GM23338 (cell line): ENCODE results near the gene CRYZL1. TPM values are rescaled to one million over a fixed set of nuclear protein-coding genes. Genes with fewer than 3 reads are reported as not detected.

Experiments
- ATAC-seq: fragments of 200-7000 bp; cut with Tn5 transposase; 3 replicates; pipeline ENCODE4 v1.9.1; 2020
- DNase-seq: peaks from one replicate; pipeline ENCODE4 v3.0.0-alpha.2; 2015; ENCODE audit warnings: low spot score
- H2AFZ ChIP-seq: fragments of 200-600 bp; sonication (generic); 2 replicates; pipeline ENCODE4 v1.8.0; 2016; ENCODE audit warnings: antibody characterized with exemption, mild to moderate bottlenecking, moderate library complexity
- H3F3A ChIP-seq: fragments of 200-600 bp; sonication (generic); replicated peaks from 2 replicates; pipeline ENCODE4 v1.8.0; 2017; ENCODE audit warnings: antibody characterized with exemption, mixed run types, low read depth
- H3K27ac ChIP-seq: fragments of 200-600 bp; sonication (generic); 2 replicates; pipeline ENCODE4 v1.6.1; 2016; ENCODE audit warnings: low read depth
- H3K27me3 ChIP-seq: fragments of 200-600 bp; sonication (generic); 2 replicates; pipeline ENCODE4 v1.8.0; 2016; ENCODE audit warnings: mild to moderate bottlenecking, mixed run types, moderate library complexity; ENCODE audit not compliant: insufficient read depth
- H3K36me3 ChIP-seq: fragments of 200-600 bp; sonication (generic); 2 replicates; pipeline ENCODE4 v1.8.0; 2016; ENCODE audit warnings: mild to moderate bottlenecking; ENCODE audit not compliant: insufficient read depth
- H3K4me1 ChIP-seq: fragments of 200-600 bp; sonication (generic); 2 replicates; pipeline ENCODE4 v1.8.0; 2016; ENCODE audit warnings: mild to moderate bottlenecking, moderate library complexity; ENCODE audit not compliant: insufficient read depth
- H3K4me2 ChIP-seq: fragments of 200-600 bp; sonication (generic); 2 replicates; pipeline ENCODE4 v1.7.1; 2017; ENCODE audit warnings: mixed run types
- H3K4me3 ChIP-seq: fragments of 200-600 bp; sonication (generic); 2 replicates; pipeline ENCODE4 v1.6.1; 2016; ENCODE audit warnings: mixed run types
- H3K79me2 ChIP-seq: fragments of 200-600 bp; sonication (generic); replicated peaks from 2 replicates; pipeline ENCODE4 v1.8.0; 2017; ENCODE audit warnings: mild to moderate bottlenecking; ENCODE audit not compliant: insufficient read depth
- H3K9me2 ChIP-seq: fragments of 200-600 bp; sonication (generic); 2 replicates; pipeline ENCODE4 v1.8.0; 2017; ENCODE audit not compliant: insufficient read depth
- H4K20me1 ChIP-seq: fragments of 200-600 bp; sonication (generic); replicated peaks from 2 replicates; pipeline ENCODE4 v1.8.0; 2017; ENCODE audit warnings: mild to moderate bottlenecking; ENCODE audit not compliant: insufficient read depth
- H3K27ac Mint-ChIP-seq: 2 replicates; pipeline ENCODE4 v1.8.0; 2020; ENCODE audit warnings: inconsistent platforms, mild to moderate bottlenecking, moderate library complexity, mixed read lengths
- H3K27me3 Mint-ChIP-seq: 3 replicates; pipeline ENCODE4 v1.8.0; 2022; ENCODE audit warnings: low read depth, mild to moderate bottlenecking, moderate library complexity, mixed read lengths, inconsistent platforms; ENCODE audit not compliant: insufficient read depth, poor library complexity
- H3K36me3 Mint-ChIP-seq: 3 replicates; pipeline ENCODE4 v1.8.0; 2021; ENCODE audit warnings: low read depth, mild to moderate bottlenecking, inconsistent platforms, moderate library complexity, mixed read lengths
- H3K4me1 Mint-ChIP-seq: 3 replicates; pipeline ENCODE4 v1.8.0; 2020; ENCODE audit warnings: mild to moderate bottlenecking, inconsistent platforms, mixed read lengths
- H3K4me3 Mint-ChIP-seq: 3 replicates; pipeline ENCODE4 v1.8.0; 2021; ENCODE audit warnings: moderate library complexity, mild to moderate bottlenecking, inconsistent platforms, mixed read lengths
- H3K9me3 Mint-ChIP-seq: 3 replicates; pipeline ENCODE4 v1.8.0; 2020; ENCODE audit warnings: moderate library complexity, mild to moderate bottlenecking, inconsistent platforms, mixed read lengths
- CREB1 ChIP-seq: fragments of 250-450 bp; sonication (Bioruptor Pico); IDR thresholded peaks from 2 replicates; pipeline ENCODE4 v1.5.0; 2020; ENCODE audit warnings: low read depth, mild to moderate bottlenecking, moderate library complexity
- CTCF ChIP-seq, 2 experiments: fragments of 200-600 bp in 1 of 2; sonication (generic) in 1 of 2; conservative IDR thresholded peaks; 2 replicates each; pipeline versions ENCODE4 v1.5.1 to v1.6.1; 2016 to 2017; ENCODE audit warnings: antibody characterized with exemption in 2 of 2, low read depth in 2 of 2, mild to moderate bottlenecking in 2 of 2, moderate library complexity in 1 of 2
- ETS1 ChIP-seq: IDR thresholded peaks from 2 replicates; pipeline ENCODE4 v1.6.1; 2016; ENCODE audit warnings: antibody characterized with exemption
- EZH2 ChIP-seq: fragments of 200-600 bp; sonication (generic); IDR thresholded peaks from one replicate; pipeline ENCODE4 v1.8.0; 2017; ENCODE audit warnings: antibody characterized with exemption, mild to moderate bottlenecking, low read depth; ENCODE audit not compliant: unreplicated experiment
- EZH2phosphoT487 ChIP-seq: fragments of 200-600 bp; sonication (generic); IDR thresholded peaks from one replicate; pipeline ENCODE4 v1.8.1; 2018; ENCODE audit warnings: antibody characterized with exemption; ENCODE audit not compliant: unreplicated experiment
- JUNB ChIP-seq: IDR thresholded peaks from one replicate; pipeline ENCODE4 v1.6.1; 2016; ENCODE audit warnings: antibody characterized with exemption; ENCODE audit not compliant: unreplicated experiment
- NANOG ChIP-seq: IDR thresholded peaks from 2 replicates; pipeline ENCODE4 v1.6.1; 2016; ENCODE audit warnings: antibody characterized with exemption, borderline replicate concordance
- POLR2AphosphoS5 ChIP-seq: IDR thresholded peaks from 2 replicates; pipeline ENCODE4 v1.6.1; 2016; ENCODE audit warnings: antibody characterized with exemption, low read depth
- REST ChIP-seq: IDR thresholded peaks from one replicate; pipeline ENCODE4 v1.6.1; 2018; ENCODE audit warnings: antibody characterized with exemption; ENCODE audit not compliant: unreplicated experiment
- STAT1 ChIP-seq: IDR thresholded peaks from one replicate; pipeline ENCODE4 v1.6.1; 2016; ENCODE audit warnings: antibody characterized with exemption; ENCODE audit not compliant: unreplicated experiment
- ZNF114 ChIP-seq: fragments of 250-450 bp; sonication (Bioruptor Pico); IDR thresholded peaks from 2 replicates; pipeline ENCODE4 v1.5.0; 2020; ENCODE audit warnings: mild to moderate bottlenecking, moderate library complexity
- ZNF331 ChIP-seq: fragments of 250-450 bp; sonication (Bioruptor Pico); IDR thresholded peaks from 2 replicates; pipeline ENCODE4 v1.5.0; 2020; ENCODE audit warnings: low read depth, mild to moderate bottlenecking, moderate library complexity
- ZNF462 ChIP-seq: fragments of 250-450 bp; sonication (Bioruptor Pico); IDR thresholded peaks from 2 replicates; pipeline ENCODE4 v1.5.0; 2020; ENCODE audit warnings: mild to moderate bottlenecking, moderate library complexity
- polyA plus RNA-seq: library from polyadenylated mRNA; unstranded; fragments of >200 nt; fragmentation: Nextera tagmentation; extraction: Ambion mirVana; gene quantifications from 2 replicates; pipeline ENCODE4 v1.2.1, GENCODE V29; 2016
- total RNA-seq: library from RNA; depleted of rRNA; stranded (reverse); fragments of >200 nt; shearing (Covaris generic); gene quantifications from 2 replicates; pipeline ENCODE4 v1.2.3, GENCODE V29; 2014

Gene CRYZL1
- total and polyA plus RNA-seq, 2 experiments from 2014 or later, result 23.8 to 40.5 TPM

GRCh38 chr21:33608559-33608958, 33.0 kb downstream of the CRYZL1 start:
- Histone ChIP-seq H3K27ac (no peak overlapping the region), H3F3A (no peaks in the 10 kb centered on the region), H3K27me3 (no peaks in the 10 kb centered on the region), H2AFZ (no peak overlapping the region), H4K20me1 (no peaks in the 10 kb centered on the region), H3K36me3 (no peaks in the 10 kb centered on the region), H3K4me1 (no peaks in the 10 kb centered on the region), H3K4me3 (no peak overlapping the region), H3K9me2 (no peaks in the 10 kb centered on the region), H3K79me2 (no peaks in the 10 kb centered on the region), H3K4me2 (no peak overlapping the region)
- H3K27me3 Mint-ChIP-seq, result no peaks in the 10 kb centered on the region
- no peaks in the 10 kb centered on the region for H3K36me3 Mint-ChIP-seq
- H3K4me1 Mint-ChIP-seq, result no peaks in the 10 kb centered on the region
- H3K9me3 Mint-ChIP-seq, result no peaks in the 10 kb centered on the region
- DNase-seq (no peak), ATAC-seq (no peak)
- no peak overlapping the region for H3K4me3 Mint-ChIP-seq
- TF ChIP-seq EZH2phosphoT487, result no peak
- no peak for TF ChIP-seq CREB1
- no peak for TF ChIP-seq STAT1
- no peak for TF ChIP-seq NANOG
- no peak for TF ChIP-seq REST
- TF ChIP-seq ZNF114 (CRISPR knock-in tag), result no peak
- no peak for TF ChIP-seq CTCF (conservative IDR thresholded peaks at IDR 0.05; ENCODE audit: low read depth in 2 of 2)
- no peak for TF ChIP-seq POLR2AphosphoS5
- TF ChIP-seq EZH2, result no peak
- no peak for TF ChIP-seq ETS1
- no peak for TF ChIP-seq JUNB
- no peak for TF ChIP-seq ZNF331 (CRISPR knock-in tag)
- no peak for TF ChIP-seq ZNF462 (CRISPR knock-in tag)
- H3K27ac Mint-ChIP-seq, result no peak overlapping the region
